Kidney epithelial cell (primary cell): ENCODE data around the gene HABP4. TPM values are rescaled to one million over a fixed set of nuclear protein-coding genes. Genes with fewer than 3 reads are reported as not detected.

Experiments
- DNase-seq: peaks from one replicate; pipeline ENCODE4 v3.0.0-alpha.2; 2010; ENCODE audit warnings: low read depth
- H3K27me3 ChIP-seq: 2 replicates; pipeline ENCODE4 v1.6.0; 2011; ENCODE audit warnings: low read length; ENCODE audit not compliant: control insufficient read depth, insufficient read depth
- H3K36me3 ChIP-seq: 2 replicates; pipeline ENCODE4 v1.5.1; 2011; ENCODE audit warnings: low read length; ENCODE audit not compliant: control insufficient read depth, insufficient read depth
- H3K4me3 ChIP-seq: 2 replicates; pipeline ENCODE4 v1.5.1; 2011; ENCODE audit warnings: low read depth, mild to moderate bottlenecking, control low read depth, low read length
- total RNA-seq: library from RNA; depleted of rRNA; stranded (reverse); fragments of >200 nt; gene quantifications from 2 replicates; pipeline ENCODE4 v1.2.3, GENCODE V29; 2015
- TF ChIP-seq, protein P1 (sequence below): IDR thresholded peaks from 2 replicates; pipeline ENCODE4 v1.5.1; 2011; ENCODE audit warnings: mild to moderate bottlenecking, moderate library complexity, low read length, control low read depth, inconsistent platforms; ENCODE audit not compliant: insufficient read depth, poor library complexity, severe bottlenecking

HABP4 gene
- total RNA-seq, 1 donor from 2014 or later: 26.7 TPM

DNA sequence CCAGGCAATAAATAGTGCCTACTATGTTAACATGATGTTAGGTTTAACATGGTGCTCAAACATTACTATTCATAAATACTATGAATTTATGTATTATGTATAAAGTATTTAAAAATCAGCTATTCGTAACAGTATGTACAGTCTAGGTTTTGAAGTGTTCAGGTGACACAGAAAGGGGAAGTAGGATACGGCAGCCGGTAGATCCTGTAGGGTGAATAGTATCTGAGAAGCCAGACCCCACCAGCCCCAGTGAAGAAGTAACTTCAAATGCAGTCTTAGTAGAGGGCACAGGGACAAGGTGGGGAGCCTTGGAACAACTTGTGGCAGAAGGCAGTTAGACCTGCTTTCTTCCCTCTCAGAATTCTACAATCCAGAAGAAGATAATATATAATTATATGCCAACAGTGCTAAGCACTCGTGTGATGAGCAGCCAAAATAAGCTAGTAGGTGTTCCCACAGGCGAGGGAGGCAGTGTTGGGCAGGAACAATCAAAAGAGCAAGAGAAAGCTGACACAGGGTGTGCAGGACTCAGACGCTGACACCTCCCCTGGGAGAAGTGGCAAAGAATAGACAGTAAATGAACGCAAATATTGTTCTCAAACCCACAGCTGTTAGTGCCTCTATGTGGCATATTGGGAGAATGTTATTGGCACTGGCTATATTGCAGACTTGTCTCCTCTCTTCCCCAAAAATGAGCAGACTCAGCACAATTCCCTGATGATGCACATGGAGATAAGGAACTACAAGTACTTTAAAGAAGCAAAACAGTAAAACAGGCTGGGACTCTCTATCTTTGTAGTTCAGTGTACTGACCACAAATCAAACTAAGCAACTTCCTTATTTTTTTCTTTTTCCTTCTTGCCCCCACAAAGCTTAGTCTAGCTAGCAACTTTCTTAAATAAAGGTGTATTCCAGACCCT, 36.4 kb upstream of the HABP4 start:
- Histone ChIP-seq H3K27me3 (no peaks in the 10 kb centered on the region), H3K4me3 (no peak overlapping the region), H3K36me3 (no peaks in the 10 kb centered on the region)
- DNase-seq: no peak
- TF ChIP-seq, protein P1, sequence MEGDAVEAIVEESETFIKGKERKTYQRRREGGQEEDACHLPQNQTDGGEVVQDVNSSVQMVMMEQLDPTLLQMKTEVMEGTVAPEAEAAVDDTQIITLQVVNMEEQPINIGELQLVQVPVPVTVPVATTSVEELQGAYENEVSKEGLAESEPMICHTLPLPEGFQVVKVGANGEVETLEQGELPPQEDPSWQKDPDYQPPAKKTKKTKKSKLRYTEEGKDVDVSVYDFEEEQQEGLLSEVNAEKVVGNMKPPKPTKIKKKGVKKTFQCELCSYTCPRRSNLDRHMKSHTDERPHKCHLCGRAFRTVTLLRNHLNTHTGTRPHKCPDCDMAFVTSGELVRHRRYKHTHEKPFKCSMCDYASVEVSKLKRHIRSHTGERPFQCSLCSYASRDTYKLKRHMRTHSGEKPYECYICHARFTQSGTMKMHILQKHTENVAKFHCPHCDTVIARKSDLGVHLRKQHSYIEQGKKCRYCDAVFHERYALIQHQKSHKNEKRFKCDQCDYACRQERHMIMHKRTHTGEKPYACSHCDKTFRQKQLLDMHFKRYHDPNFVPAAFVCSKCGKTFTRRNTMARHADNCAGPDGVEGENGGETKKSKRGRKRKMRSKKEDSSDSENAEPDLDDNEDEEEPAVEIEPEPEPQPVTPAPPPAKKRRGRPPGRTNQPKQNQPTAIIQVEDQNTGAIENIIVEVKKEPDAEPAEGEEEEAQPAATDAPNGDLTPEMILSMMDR: no peak

DNA sequence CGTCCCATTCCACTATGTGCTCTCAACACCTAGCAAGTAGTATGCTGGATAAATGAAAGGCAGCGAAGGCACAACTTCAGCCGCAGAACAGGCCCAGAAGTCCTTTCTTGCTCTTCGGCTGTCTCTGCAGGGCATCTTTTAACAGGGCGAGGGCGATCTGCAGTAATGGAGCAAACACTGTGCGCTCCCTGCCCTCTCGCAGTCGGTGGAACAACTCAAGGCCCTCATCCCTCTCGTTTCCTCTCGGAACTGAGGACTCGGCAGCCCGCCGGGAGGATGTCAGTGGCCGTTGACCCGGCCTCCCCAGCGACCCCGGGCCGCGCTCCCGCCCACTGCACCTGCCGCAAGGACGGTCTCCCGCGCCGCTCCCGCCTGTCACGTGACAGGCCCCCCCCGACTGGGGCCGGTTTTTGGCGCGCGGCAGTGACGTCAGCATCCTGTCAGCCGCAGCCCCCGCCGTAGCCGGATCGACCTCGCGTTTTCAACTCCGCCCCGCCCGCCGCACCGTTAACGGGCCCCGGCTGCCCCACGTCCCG, 32.9 kb upstream of the HABP4 start:
- DNase-seq: no peak
- TF ChIP-seq, protein P1: no peak
- H3K4me3 ChIP-seq: peak overlapping the region; percentile 81
- H3K27me3 ChIP-seq: no peaks in the 10 kb centered on the region
- H3K36me3 ChIP-seq: no peaks in the 10 kb centered on the region

DNA sequence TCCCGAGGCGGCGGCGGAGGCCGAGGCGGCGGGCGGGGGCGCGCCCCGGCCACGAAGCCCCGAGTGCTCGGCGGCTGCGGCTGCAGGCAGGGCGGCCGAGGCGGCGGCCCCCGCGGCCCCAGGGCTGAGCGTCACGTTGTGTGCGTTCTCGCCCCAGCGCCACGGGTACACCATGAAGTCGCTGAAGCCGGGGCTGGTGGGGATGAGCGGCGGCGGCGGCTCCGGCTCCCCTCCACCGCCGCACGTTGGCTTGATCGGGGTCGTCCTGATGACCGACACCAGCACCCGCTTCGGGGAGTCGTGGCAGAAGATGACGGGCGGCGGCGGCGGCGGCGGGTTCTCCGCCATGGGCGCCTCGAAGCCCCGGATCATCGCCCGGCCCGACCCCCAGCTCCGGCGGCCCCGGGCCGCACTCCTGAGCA, 32.3 kb upstream of the HABP4 start:
- no peak for DNase-seq
- Histone ChIP-seq H3K36me3 (no peaks in the 10 kb centered on the region), H3K4me3 (peak overlapping the region; percentile 81), H3K27me3 (no peaks in the 10 kb centered on the region)
- TF ChIP-seq, protein P1: no peak

DNA sequence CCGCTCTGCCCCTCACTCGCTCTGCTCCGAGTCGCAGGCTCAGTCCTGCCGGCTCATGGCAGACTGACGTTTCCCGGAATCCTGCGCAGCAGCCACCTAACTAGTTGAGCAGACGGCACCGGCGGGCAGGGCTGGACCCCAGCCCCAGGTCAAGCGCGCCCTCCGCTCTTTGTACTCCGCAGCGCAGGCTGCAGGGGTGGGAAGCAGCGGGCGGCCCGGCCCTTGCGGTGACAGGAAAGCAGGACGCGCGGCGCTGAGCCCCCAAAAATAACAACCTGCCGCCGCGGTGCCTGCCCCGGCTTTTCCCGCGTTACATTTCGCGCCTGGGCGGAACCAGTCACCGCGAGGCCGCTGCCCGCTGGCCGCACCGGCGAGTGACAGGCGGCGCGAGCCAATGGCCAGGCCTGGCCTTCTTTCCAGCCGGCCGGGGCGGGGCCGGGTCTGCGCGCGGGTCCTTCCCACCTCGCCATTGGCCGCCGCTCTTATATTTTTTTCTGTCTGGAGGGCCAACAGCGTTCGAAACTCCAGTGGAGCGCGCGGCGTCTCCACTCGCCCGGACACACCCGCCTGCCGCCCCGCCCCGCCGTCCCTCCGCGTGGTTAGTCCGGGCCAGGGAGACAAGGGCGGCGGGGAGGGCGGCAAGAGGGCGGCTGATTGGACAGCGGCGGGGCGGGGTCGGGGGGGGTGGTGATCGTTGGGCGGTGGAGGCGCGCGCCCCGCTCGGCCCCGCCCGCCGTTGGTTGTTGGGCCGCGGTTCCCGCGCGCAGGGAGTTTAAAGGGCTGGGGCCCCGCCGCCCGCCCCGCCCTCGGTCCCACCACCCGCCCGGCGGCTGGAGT, 31.7 kb upstream of the HABP4 start, which contains the start of gene ZNF367:
ZNF367 (minus strand) TSS at position 288 of the 837 bp plus-strand sequence. CDS start 338 bp downstream, outside the sequence.
- Histone ChIP-seq H3K4me3 (peak within 1 kb of the TSS; percentile 81), H3K36me3 (no peaks in the 10 kb centered on the region), H3K27me3 (no peaks in the 10 kb centered on the region)
- peak; percentile 84 for DNase-seq
- TF ChIP-seq, protein P1: no peak

DNA sequence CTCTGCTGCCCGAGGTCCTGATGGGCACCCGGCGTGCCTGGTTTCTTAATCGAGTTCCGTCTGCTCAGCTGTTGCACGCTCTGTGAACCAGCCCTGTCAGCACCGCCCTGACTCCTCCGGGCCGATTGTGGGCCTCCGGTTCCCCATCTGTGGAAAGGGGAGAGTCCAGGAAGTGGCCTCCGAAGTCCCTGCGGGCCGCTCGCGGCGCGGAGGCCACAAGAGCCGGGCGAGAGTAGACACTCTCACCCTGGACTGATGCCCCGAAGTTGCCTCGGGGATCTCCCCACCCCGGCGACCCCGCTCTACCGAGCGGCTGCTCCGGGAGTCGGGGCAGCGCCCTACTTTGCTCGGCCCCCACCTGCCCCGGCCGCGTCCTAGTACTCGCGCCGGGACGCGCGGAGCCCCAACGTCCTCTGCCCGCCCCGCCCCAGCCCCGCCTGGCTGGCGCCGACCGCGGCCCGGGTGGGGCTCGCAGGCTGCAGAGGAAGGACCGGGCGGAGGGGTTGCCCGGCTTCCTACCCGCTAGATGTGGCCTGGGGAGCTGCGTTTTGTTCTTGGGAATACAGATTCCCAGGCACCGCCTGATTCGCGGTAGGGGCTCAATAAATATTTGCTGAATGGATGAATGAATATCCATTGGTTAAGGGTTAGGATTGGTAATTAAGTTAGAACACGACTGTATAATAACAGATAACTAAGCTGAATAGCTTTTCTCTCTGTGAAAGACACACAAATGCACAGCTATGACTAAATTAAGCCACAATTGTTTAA, 30.9 kb upstream of the HABP4 start:
- TF ChIP-seq, protein P1: no peak
- no peak for DNase-seq
- no peaks in the 10 kb centered on the region for H3K27me3 ChIP-seq
- peak overlapping the region; percentile 77 for H3K4me3 ChIP-seq
- H3K36me3 ChIP-seq: no peaks in the 10 kb centered on the region
